Measurements from ENCODE around the gene KCNIP2. TPM values are rescaled to one million over a fixed set of nuclear protein-coding genes. Genes with fewer than 3 reads are reported as not detected.

Gene KCNIP2
- total RNA-seq, 1 donor from 2014 or later, result 2.9 TPM

- no peak for TF ChIP-seq CTCF (conservative IDR thresholded peaks at IDR 0.05; ENCODE audit: low read depth, low read length)
- peak; percentile 100 for DNase-seq (ENCODE audit: low read depth)
- H3K4me3 ChIP-seq (ENCODE audit: low read depth, low read length), result peak within 1 kb of the TSS; percentile 94
Measured at GRCh38 chr10:101818119-101818871, 25.3 kb downstream of the KCNIP2 start, which contains the start of gene OGA. Gene OGA (minus strand): TSS chr10:101818444. CDS start chr10:101818022, 422 bp downstream.

- H3K4me3 ChIP-seq (ENCODE audit: low read depth, low read length), result peak overlapping the region; percentile 94
- DNase-seq (ENCODE audit: low read depth), result peak; percentile 46
- TF ChIP-seq CTCF (conservative IDR thresholded peaks at IDR 0.05; ENCODE audit: low read depth, low read length), result no peak
Measured at GRCh38 chr10:101817337-101818118, 26.1 kb downstream of the KCNIP2 start.

GRCh38 chr10:101816913-101817336 is 26.7 kb downstream of the KCNIP2 start:
- no peak for TF ChIP-seq CTCF (conservative IDR thresholded peaks at IDR 0.05; ENCODE audit: low read depth, low read length)
- peak overlapping the region; percentile 94 for H3K4me3 ChIP-seq (ENCODE audit: low read depth, low read length)
- no peak for DNase-seq (ENCODE audit: low read depth)

GRCh38 chr10:101816376-101816775 is 27.2 kb downstream of the KCNIP2 start:
- no peak for TF ChIP-seq CTCF (conservative IDR thresholded peaks at IDR 0.05; ENCODE audit: low read depth, low read length)
- peak overlapping the region; percentile 94 for H3K4me3 ChIP-seq (ENCODE audit: low read depth, low read length)
- no peak for DNase-seq (ENCODE audit: low read depth)

GRCh38 chr10:101814466-101815071 is 29.0 kb downstream of the KCNIP2 start:
- peak overlapping the region; percentile 94 for H3K4me3 ChIP-seq (ENCODE audit: low read depth, low read length)
- TF ChIP-seq CTCF (conservative IDR thresholded peaks at IDR 0.05; ENCODE audit: low read depth, low read length), result no peak
- no peak for DNase-seq (ENCODE audit: low read depth)

GRCh38 chr10:101812606-101813005 is 31.0 kb downstream of the KCNIP2 start:
- no peak overlapping the region for H3K4me3 ChIP-seq (ENCODE audit: low read depth, low read length)
- no peak for DNase-seq (ENCODE audit: low read depth)
- no peak for TF ChIP-seq CTCF (conservative IDR thresholded peaks at IDR 0.05; ENCODE audit: low read depth, low read length)

Data from epithelial cell of proximal tubule (primary cell).